Cardiac septum (tissue), 1 donor: Measurements from ENCODE around the gene HTR2A. TPM values are rescaled to one million over a fixed set of nuclear protein-coding genes. Genes with fewer than 3 reads are reported as not detected.

Experiments
- DNase-seq: peaks from one replicate; pipeline ENCODE4 v3.0.0-alpha.2; 2020; ENCODE audit warnings: low spot score
- intact Hi-C: fragments of 100-400 bp; cut with DNase I; formaldehyde crosslinking; loops from one replicate; pipeline ENCODE4 v1.14.0; 2022
- long read RNA-seq: library from polyadenylated mRNA; unstranded; transcript quantifications from one replicate; pipeline ENCODE4 v2.0.0, GENCODE V29; 2021
- total RNA-seq: library from RNA; stranded (reverse); fragmentation: NEBNext Ultra II Directional; extraction: Animal tissue kit (Norgen Biotek cat#: 25700); gene quantifications from one replicate; pipeline ENCODE4 v1.2.1, GENCODE V29; 2021
- donor health status: DM: no; HTN: no; CAD: no.

HTR2A gene
- total RNA-seq: 0.38 TPM
- long read RNA-seq, full-length matches to known transcripts: 1 of 1 reads
- long read RNA-seq, partial matches to known transcripts: 0 of 1 reads
- long read RNA-seq, other reads (novel, unspliced or antisense): 0 of 1 reads

- intact Hi-C loops: no loop called here
- DNase-seq: no peak
Observed at GRCh38 chr13:46896341-46897137, at the start of gene HTR2A. Gene HTR2A, minus strand, starts transcription at chr13:46897053. Its CDS starts 1,147 bp downstream, at chr13:46895906.

- no peak for DNase-seq
- intact Hi-C loops: no loop called here
Observed at GRCh38 chr13:46936525-46936924, 39.7 kb upstream of the HTR2A start.

GRCh38 chr13:46934749-46935148 lies 37.9 kb upstream of the HTR2A start:
- intact Hi-C loops: no loop called here
- no peak for DNase-seq

GRCh38 chr13:46926916-46927590 lies 30.2 kb upstream of the HTR2A start:
- intact Hi-C loops: no loop called here
- DNase-seq: no peak

- intact Hi-C loops: no loop called here
- no peak for DNase-seq
Observed at GRCh38 chr13:46925486-46925885, 28.6 kb upstream of the HTR2A start.

- intact Hi-C loops: no loop called here
- no peak for DNase-seq
Observed at GRCh38 chr13:46914341-46914740, 17.5 kb upstream of the HTR2A start.

- intact Hi-C loops: no loop called here
- DNase-seq: no peak
Observed at GRCh38 chr13:46913757-46914156, 16.9 kb upstream of the HTR2A start.

GRCh38 chr13:46909042-46909441 lies 12.2 kb upstream of the HTR2A start:
- intact Hi-C loops: no loop called here
- DNase-seq: no peak

GRCh38 chr13:46908501-46908900 lies 11.6 kb upstream of the HTR2A start:
- DNase-seq: no peak
- intact Hi-C loops: no loop called here

GRCh38 chr13:46906405-46906804 lies 9.6 kb upstream of the HTR2A start:
- DNase-seq: no peak
- intact Hi-C loops: no loop called here

GRCh38 chr13:46905249-46905648 lies 8.4 kb upstream of the HTR2A start:
- DNase-seq: no peak
- intact Hi-C loops: no loop called here

GRCh38 chr13:46903748-46904147 lies 6.9 kb upstream of the HTR2A start:
- intact Hi-C loops: no loop called here
- no peak for DNase-seq

GRCh38 chr13:46901721-46902120 lies 4.9 kb upstream of the HTR2A start:
- no peak for DNase-seq
- intact Hi-C loops: no loop called here

GRCh38 chr13:46899801-46900200 lies 2.9 kb upstream of the HTR2A start:
- no peak for DNase-seq
- intact Hi-C loops: no loop called here

- no peak for DNase-seq
- intact Hi-C loops: no loop called here
Observed at GRCh38 chr13:46895381-46895780, 1.5 kb downstream of the HTR2A start.

GRCh38 chr13:46894568-46894967 lies 2.3 kb downstream of the HTR2A start:
- no peak for DNase-seq
- intact Hi-C loops: no loop called here

GRCh38 chr13:46893798-46894560 lies 2.9 kb downstream of the HTR2A start:
- intact Hi-C loops: no loop called here

GRCh38 chr13:46893221-46893740 lies 3.6 kb downstream of the HTR2A start:
- DNase-seq: no peak
- intact Hi-C loops: no loop called here

More at GRCh38 chr13:46893798-46894560, 2.9 kb downstream of the HTR2A start:
- peak; percentile 74 for DNase-seq

GRCh38 chr13:46885018-46885417 lies 11.8 kb downstream of the HTR2A start:
- DNase-seq: no peak
- intact Hi-C loops: no loop called here

- intact Hi-C loops: no loop called here
- DNase-seq: no peak
Observed at GRCh38 chr13:46884531-46884930, 12.3 kb downstream of the HTR2A start.
